ENCODE data around the gene HNF4A. TPM values are rescaled to one million over a fixed set of nuclear protein-coding genes. Genes with fewer than 3 reads are reported as not detected.

Gene HNF4A
- total and polyA plus RNA-seq, 2 of the 13 experiments (the other 11 are each of a cell fraction or from before 2014, with no cell fraction given): 80.9 to 169 TPM

- no peak for TF ChIP-seq PRDM15 (CRISPR knock-in tag; IDR thresholded peaks at IDR 0.05)
- no peak for TF ChIP-seq AGO2 (optimal IDR thresholded peaks at IDR 0.05; ENCODE audit: low read depth, low read length)
- no peak for TF ChIP-seq ZNF33B (CRISPR knock-in tag; IDR thresholded peaks at IDR 0.05)
- no peak for TF ChIP-seq CBX1 (IDR thresholded peaks at IDR 0.05; ENCODE audit: low read depth)
- TF ChIP-seq ZNF383 (CRISPR knock-in tag; IDR thresholded peaks at IDR 0.05; ENCODE audit: borderline replicate concordance): peak; percentile 43; the same call in 1 of the 2 replicates
- TF ChIP-seq SYNCRIP (IDR thresholded peaks at IDR 0.05; ENCODE audit: insufficient read depth, low read depth, low read length): no peak
Measured at GRCh38 chr20:44447827-44448419, 92.4 kb downstream of the HNF4A start (continued).

DNA sequence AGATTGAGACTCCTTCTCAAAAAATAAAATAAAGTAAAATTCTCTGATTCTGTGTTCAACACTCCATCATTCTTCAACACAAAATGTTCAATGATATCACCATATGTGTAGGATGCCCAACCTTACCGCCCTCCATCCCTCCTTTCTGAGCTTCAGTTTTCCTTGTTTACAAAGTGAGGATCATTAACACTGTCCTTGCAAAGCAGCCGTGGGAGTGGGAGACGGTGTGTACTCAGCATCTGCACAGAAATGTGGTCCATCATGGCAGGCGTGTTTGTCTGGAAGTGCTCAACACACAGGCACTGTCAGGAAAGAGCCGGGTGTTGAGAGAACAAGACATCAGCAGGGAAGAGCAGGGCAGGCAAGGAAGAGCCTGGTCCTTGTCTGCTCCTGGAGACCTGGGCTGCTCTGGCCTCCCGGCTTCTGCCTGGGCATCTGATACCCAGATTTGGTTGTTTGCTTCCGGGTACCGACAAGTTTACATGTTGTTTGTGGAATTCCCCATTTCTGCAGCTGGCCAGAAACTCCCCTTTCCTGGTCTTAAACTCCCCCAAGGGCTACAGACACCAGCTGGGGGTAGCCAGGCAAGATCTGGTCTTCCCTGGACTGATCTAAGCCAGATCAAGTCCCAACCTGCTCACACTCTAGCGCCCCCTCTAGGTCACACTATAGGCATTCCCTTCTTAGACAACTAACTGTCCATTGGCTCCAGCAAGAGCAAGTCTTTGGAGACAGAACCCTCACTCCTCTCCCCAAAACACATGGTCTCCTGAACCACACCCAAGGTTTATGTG lies 93.5 kb downstream of the HNF4A start:
- peak; percentile 54 for ATAC-seq
- Histone ChIP-seq H2AFZ (ENCODE audit: low read length) (no peak overlapping the region), H3K27me3 (ENCODE audit: control insufficient read depth in 1 of 2, insufficient read depth in 2 of 2, low read length in 2 of 2) (no peaks in the 10 kb centered on the region), H3K4me1 (ENCODE audit: insufficient read depth, low read length) (peaks cover 69% of the 10 kb centered on the region), H3K4me2 (ENCODE audit: low read depth, low read length) (peak overlapping the region; percentile 14; the same call in 1 of the 2 replicates), H3K79me2 (ENCODE audit: insufficient read depth, low read length) (no peaks in the 10 kb centered on the region), H3K9ac (ENCODE audit: insufficient read depth, low read depth, low read length) (no peak overlapping the region), H4K20me1 (ENCODE audit: insufficient read depth, low read length) (no peaks in the 10 kb centered on the region), H3K9me3 (ENCODE audit: low read length) (no peaks in the 10 kb centered on the region), H3K27ac (ENCODE audit: extremely low read length, insufficient read depth, low read length) (no peak overlapping the region), H3K36me3 (replicated peaks in 1 of 2; ENCODE audit: control insufficient read depth in 1 of 2, insufficient read depth in 2 of 2, low read length in 2 of 2) (no peaks in the 10 kb centered on the region), H3K4me3 (replicated peaks in 1 of 3; ENCODE audit: insufficient read depth in 1 of 3, low read depth in 2 of 3, low read length in 3 of 3) (no peak overlapping the region)
- peak; percentile 68 for DNase-seq (ENCODE audit: low spot score)
- FAIRE-seq: no peak
- in situ Hi-C loops (cut with HindIII; ENCODE audit: extremely low pct_ligation_motif_present, low pct_unique_long_range_greater_than_20kb): no loop called here
- BruUV-seq (replicated peaks): no TSS peak
- 51% methylated on average over 9 of the region's 9 CpGs for WGBS (ENCODE audit: low lambda C conversion rate)
- ChIA-PET POLR2A (interaction anchor here (1.2 to 2.5 kb wide), 3 partner anchors 13 to 54 kb away, joined by 3 to 12 read pairs (median 8); no protein-coding TSS in a partner anchor), CTCF (ENCODE audit: low intra/inter-chr PET ratio, low total read pairs) (interaction anchor here (0.6 to 0.7 kb wide), 2 partner anchors 37 to 62 kb away, joined by 3 to 4 read pairs; no protein-coding TSS in a partner anchor)
- intact Hi-C loops (cut with micrococcal nuclease; ENCODE audit: unreplicated experiment): loop anchor here (5.0 kb wide), 1 partner anchor 57 kb away; no protein-coding TSS in a partner anchor
- TF ChIP-seq RFXANK (CRISPR knock-in tag; IDR thresholded peaks at IDR 0.05) (no peak), ZNF569 (CRISPR knock-in tag; IDR thresholded peaks at IDR 0.05; ENCODE audit: borderline replicate concordance) (no peak), STAG1 (CRISPR knock-in tag; IDR thresholded peaks at IDR 0.05) (peak; percentile 52), ARNTL (CRISPR knock-in tag; IDR thresholded peaks at IDR 0.05) (0 out of 2 replicates have a peak, but pooled peaks have one; percentile 29), PHF5A (CRISPR knock-in tag; IDR thresholded peaks at IDR 0.05; ENCODE audit: low read depth, unreplicated experiment) (no peak), SETDB1 (CRISPR knock-in tag; IDR thresholded peaks at IDR 0.05; ENCODE audit: borderline replicate concordance) (no peak), RAD21 (CRISPR knock-in tag; IDR thresholded peaks at IDR 0.05) (peak; percentile 58), RFXAP (CRISPR knock-in tag; IDR thresholded peaks at IDR 0.05; ENCODE audit: borderline replicate concordance) (no peak), HIVEP1 (CRISPR knock-in tag; IDR thresholded peaks at IDR 0.05) (no peak), ZNF354B (CRISPR knock-in tag; IDR thresholded peaks at IDR 0.05) (no peak)
- TF ChIP-seq, protein P1, sequence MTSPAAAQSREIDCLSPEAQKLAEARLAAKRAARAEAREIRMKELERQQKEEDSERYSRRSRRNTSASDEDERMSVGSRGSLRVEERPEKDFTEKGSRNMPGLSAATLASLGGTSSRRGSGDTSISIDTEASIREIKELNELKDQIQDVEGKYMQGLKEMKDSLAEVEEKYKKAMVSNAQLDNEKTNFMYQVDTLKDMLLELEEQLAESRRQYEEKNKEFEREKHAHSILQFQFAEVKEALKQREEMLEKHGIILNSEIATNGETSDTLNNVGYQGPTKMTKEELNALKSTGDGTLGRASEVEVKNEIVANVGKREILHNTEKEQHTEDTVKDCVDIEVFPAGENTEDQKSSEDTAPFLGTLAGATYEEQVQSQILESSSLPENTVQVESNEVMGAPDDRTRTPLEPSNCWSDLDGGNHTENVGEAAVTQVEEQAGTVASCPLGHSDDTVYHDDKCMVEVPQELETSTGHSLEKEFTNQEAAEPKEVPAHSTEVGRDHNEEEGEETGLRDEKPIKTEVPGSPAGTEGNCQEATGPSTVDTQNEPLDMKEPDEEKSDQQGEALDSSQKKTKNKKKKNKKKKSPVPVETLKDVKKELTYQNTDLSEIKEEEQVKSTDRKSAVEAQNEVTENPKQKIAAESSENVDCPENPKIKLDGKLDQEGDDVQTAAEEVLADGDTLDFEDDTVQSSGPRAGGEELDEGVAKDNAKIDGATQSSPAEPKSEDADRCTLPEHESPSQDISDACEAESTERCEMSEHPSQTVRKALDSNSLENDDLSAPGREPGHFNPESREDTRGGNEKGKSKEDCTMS (CRISPR knock-in tag; conservative IDR thresholded peaks at IDR 0.05): no peak
